ENCODE measurements around the gene DNAL4.

DNA sequence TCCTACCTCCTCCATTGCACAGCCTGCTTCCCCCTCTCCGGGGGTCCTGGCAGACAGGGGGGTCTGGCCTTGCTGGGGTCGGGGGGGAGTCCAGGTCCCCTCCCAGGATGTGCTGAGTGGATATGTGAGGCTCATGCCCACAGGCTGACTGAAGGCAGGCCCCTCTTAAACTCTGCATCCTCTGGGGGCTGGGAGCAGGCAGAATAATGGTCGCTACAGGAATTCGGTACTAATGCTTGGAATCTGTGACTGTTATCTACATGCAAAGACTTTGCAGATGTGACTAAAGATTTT, 36.5 kb downstream of the DNAL4 start:
- TF ChIP-seq, protein P1, sequence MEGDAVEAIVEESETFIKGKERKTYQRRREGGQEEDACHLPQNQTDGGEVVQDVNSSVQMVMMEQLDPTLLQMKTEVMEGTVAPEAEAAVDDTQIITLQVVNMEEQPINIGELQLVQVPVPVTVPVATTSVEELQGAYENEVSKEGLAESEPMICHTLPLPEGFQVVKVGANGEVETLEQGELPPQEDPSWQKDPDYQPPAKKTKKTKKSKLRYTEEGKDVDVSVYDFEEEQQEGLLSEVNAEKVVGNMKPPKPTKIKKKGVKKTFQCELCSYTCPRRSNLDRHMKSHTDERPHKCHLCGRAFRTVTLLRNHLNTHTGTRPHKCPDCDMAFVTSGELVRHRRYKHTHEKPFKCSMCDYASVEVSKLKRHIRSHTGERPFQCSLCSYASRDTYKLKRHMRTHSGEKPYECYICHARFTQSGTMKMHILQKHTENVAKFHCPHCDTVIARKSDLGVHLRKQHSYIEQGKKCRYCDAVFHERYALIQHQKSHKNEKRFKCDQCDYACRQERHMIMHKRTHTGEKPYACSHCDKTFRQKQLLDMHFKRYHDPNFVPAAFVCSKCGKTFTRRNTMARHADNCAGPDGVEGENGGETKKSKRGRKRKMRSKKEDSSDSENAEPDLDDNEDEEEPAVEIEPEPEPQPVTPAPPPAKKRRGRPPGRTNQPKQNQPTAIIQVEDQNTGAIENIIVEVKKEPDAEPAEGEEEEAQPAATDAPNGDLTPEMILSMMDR (IDR thresholded peaks at IDR 0.05; ENCODE audit: low read depth, low read length), result no peak
- no peak for TF ChIP-seq EZH2phosphoT487 (IDR thresholded peaks at IDR 0.05; ENCODE audit: low read depth)

Measured in OCI-LY3 (cell line).